Hematopoietic multipotent progenitor cell (in vitro differentiated cells): Measurements from ENCODE around the gene C2orf49. TPM values are rescaled to one million over a fixed set of nuclear protein-coding genes. Genes with fewer than 3 reads are reported as not detected.

Source experiments
- DNase-seq, 3 donors: peaks; one replicate each; pipeline ENCODE4 v3.0.0-alpha.2; 2011 to 2015; ENCODE audit warnings: low read depth in 2 of 3, low spot score in 2 of 3
- total RNA-seq: library from RNA; depleted of rRNA; stranded (reverse); fragments of >200 nt; gene quantifications from one replicate; pipeline ENCODE4 v1.2.3, GENCODE V29; 2012

C2orf49 gene
- total RNA-seq, 1 donor, result 3.8 TPM

DNA sequence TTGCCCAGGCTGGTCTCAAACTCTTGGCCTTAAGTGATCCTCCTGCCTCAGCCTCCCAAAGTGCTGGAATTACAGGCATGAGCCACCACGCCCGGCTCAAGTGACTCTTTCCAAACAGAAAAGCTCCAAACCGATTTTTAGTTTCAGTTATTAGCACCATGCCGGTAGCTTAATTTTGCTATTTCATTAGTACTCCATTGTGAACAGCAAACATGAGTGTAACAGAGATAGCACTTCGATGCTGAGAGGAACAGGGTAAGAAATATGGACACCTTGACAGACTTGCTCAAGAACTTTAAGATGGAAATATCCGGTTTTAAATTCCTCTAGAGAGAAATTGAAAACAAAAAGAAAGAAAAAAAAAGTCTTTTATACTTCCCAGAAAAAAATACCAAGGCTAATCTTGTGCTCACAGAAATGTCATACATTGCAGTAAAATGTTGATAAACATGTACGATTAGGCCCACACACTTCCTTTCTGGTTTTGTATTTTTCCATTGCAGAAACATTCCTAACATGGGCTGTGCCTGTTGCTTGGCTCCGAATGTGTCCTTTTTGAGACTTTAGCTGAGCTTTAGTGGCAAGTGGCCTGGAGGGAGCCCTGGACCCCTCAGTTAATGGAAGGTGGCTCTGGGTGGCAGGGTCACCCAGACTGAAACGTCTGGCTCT, 43.2 kb downstream of the C2orf49 start:
- DNase-seq, result peak in 1 of 3 donors; percentile 47

DNA sequence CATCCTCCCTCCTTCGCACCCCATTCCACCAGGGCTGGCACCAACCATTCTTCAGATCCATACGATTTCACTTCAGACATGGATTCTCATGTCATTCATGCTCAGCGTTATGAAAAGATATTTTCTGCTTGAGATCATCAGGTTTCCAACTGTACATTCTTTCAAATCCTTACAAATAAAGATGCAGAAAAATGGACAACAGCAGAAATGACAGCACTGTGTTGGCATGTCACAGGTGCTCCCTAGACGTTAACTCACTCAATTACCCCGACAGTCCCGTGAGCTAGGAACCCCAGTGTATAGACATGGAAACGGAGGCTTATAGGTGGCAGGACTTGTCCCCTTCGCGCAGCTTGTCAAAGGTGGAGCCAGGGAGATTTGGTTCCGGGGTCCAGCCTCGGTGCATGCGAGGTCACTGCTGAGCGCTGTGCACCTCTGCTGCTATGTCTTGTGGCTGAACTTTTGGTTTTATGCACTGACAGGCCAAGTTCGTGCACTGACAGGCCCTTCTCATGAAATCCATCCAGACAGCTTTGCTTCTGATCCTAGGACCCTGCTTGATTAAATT, 43.8 kb downstream of the C2orf49 start:
- no peak for DNase-seq

DNA sequence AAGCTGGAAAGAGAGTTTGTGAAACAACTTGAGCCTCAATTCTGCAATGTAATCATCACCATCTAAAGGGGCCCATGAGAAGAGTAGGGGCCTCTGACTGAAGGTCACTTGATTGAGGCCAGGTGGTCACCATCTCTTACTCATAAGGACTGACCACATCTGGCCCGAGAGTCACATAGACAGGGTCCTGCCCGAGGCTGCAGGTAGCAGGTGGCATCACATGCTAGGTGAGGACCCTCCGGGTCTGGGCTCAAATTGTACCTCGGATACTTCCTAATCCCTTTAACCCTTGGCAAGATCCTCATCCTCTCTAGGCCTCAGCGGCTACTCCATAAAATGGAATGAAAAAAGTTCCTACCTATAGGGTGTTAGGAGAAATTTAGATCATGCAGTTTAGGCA, 44.8 kb downstream of the C2orf49 start:
- DNase-seq, result no peak

DNA sequence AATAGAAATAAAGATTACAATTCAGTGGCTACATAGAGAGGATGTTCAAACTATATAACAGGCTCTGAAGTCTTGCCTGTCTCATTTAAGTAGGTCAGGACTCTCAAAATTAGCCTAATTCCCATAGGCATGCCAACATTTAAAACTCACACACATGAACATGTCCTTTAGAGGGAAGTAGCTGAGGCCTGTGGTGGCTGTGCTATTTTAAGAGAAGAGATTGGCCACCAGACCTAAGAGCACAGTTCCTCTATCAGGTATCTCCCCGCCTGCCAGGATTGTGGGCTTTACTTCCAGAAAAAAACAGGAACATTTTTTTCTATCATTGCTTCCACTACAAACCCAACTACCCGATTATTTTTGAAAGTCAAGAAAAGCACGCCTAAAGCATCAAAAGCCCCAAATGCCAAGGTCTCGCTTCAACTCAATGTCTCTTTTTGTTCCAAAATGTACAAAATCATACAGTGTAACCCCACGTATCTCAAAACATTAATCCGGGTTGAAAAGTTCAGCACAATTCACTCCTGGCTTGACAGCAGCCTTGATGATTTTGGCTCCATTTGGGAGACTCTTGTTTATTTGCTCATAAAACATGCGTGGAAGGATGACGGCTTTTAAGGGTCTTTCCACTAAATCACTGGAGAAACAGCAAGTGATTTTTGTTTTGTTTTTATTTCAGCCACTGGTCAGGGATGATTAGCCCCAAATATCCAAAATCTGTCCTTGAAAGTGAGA, 46.3 kb downstream of the C2orf49 start:
- DNase-seq, result peak in 1 of 3 donors; percentile 33

DNA sequence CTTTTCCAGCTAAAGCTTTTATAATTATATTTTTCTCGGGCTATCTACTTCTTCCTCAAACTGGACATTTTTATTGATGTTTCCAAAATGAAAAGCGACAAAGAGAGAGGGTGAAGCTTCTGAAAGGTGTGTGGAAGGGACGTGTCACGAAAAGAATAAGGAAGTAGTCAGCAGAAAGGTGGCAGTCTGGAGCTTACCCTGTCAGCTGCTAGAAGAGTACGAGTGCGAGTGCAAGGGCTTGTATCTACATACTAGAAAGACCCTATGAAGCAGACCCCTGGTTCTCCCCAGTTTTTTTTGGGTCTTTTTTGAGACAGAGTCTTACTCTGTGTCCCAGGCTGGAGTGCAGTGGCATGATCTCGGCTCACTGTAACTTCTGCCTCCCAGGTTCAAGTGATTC, 46.9 kb downstream of the C2orf49 start:
- no peak for DNase-seq

DNA sequence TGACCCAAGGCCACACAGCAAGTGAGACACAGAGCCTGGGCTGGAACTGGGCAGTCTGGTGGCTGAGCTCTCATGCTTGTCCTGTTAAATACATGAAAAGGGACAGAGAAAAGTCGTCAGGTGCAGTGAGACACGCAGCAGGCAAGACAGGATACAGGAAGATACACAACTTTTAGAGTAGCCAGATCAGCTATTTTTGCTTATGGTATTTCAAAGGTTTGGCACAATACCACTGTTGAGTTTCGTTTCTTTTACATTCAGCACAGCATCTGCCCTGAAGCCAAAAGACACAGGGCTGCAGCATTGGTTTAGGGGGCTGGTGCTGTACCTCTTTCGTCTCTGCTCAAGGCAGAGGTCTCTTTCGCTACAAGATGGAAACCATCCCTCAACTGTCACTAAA, 47.5 kb downstream of the C2orf49 start:
- DNase-seq, result no peak

DNA sequence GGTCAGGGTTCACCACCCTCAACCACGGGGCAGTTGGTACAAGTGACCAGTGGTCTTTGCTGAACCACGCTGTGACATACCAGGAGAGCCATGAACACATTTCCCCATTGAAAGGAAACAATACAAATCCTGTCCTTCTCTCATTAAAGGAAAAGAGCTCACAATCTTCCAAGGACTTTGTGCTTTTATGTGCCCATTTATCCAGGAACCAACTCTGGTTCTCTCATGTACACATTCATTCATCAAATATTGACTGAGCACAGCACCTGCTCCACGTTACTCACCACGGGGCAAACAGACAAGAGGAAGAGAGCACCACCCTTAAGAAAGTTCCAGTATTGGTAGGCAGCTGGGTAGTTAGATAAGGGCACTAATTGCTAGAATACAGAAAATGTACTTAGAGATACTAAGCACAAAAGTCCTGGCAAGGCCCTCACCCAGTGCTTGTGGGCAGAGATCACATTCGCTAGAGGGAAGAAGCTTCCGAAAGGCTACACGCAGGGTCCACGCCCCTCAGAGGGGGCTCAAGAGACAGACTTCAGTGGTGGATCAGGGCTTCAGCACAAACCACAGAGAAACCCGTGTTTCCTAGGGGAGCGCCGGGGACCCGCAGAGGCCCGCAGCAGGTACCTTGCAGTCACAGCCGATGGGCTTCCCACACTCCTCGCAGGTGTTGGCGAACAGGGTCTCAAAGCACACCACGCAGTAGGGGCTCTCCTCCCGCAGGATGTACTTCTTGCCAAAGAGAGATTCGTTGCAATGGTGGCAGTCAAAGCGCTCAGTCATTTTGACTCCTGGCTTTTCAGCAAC, 48.6 kb downstream of the C2orf49 start:
- peak in 1 of 3 donors; percentile 63 for DNase-seq

DNA sequence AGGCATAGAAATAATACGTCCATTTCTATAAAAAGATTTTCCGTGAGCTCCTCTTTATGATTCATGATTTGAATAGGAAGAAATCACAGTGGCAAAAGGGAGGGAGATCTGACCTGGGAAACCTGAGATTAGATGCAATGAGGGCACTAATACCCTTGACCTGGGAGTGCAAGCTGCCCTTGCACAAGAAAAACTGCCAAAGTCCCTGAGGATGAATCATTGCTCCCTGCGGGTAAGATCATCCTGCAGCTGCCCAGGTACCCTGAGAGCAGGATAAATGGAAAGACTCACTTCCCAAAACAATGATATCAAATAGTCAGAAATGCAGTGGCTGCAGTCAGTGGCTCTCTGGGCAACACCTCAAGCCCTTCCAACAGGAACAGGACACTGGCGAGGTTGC, 49.9 kb downstream of the C2orf49 start:
- DNase-seq, result no peak

DNA sequence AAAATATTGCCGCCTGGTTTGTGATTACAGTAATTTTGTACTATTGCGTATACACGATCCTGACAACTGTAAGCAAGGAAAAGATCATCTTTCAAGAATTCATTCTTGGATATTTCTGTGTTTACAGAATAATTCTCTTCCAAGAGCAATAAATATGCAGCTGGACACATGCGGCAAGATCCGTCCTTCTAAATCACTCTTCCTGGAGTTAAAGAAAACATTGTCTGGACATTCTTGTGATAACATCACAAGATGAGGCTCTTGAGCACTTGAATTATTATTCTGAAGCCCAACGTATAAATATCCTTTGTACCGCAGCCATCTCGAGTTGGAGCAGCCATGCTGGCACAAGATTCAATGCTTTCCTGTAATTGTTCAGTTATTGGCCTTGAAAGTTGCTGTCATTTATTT, 51.6 kb downstream of the C2orf49 start:
- no peak for DNase-seq

DNA sequence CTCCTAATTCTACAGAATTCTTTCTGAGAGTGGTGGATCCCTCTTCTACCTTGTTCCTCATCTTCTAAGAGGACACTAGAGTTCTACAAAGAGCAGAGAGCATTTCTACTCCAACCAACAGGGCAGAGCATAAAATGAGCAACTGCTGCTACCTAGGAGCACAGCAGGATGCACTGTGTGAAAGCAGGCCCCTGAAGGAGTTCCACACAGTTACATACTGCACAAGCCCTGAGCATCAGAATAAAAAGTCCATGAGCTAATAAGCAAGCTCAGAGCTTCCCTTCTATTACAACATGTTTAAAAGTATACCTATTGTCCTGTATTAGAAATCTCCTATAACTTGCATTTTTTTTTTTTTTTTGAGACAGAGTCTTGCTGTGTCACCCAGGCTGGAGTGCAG, 53.1 kb downstream of the C2orf49 start:
- no peak for DNase-seq

DNA sequence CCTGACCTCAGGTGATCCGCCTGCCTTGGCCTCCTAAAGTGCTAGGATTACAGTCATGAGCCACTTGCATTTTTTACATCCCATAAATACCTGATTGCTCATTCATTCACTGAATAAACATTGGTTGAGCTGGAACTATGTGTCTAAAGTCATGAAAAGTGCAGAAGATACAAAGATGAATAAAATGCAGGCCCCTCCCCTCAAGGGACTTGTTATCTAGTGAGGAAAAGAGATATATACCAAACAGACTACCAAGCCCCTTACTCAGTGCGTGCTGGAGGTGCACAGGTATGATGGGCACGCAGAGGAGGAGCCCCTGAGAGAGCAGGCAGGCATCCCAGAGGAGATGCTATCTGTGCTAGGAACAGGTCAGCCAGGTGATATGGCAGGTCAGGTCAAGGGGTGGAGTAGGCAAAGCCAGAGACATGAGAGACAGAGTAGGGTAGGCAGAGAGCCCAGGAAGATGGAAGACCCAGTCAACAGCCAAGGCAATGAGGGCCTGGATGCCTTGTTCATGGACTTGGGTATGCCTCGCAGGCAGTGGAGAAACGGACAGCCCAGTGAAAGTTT, 53.8 kb downstream of the C2orf49 start:
- DNase-seq, result no peak

DNA sequence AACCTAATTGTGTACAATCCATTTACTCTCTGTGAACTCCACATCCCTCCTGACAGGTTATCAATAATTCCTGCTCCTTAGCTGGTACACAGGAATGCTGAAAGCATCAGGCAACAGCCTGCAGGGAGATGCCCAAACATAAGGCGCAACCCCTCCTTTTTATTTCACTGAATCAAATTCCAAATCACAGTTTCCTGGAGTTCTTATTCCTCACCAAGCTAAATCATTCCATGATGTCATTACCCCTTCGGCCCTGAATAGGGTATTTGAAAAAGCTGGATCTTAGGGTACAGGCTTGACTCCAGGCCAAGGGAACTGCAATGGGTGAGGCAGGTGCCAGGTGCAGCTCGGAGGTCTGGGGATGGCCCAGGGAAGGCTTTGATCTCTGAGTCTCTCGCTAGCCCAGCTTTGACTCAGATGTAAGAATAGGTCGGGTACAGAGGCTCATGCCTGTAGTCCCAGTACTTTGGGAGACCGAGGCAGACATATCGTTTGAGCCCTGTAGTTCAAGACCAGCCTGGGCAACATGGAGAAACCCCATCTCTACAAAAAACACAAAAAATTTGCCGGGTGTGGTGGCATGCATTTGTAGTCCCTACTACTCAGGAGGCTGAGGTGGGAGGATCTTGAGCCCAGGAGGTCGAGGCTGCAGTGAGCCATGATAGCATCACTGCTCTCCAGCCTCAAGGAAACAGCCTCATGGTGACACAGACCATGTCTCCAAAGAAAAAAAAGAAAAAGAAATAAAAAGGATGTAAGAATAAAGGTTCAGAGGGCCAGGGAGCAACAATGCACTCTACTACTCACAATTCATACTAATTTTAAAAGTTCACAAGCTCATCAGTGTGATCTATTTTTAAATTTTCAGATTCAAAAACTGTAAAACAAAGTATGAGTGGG, 54.7 kb downstream of the C2orf49 start:
- no peak for DNase-seq

DNA sequence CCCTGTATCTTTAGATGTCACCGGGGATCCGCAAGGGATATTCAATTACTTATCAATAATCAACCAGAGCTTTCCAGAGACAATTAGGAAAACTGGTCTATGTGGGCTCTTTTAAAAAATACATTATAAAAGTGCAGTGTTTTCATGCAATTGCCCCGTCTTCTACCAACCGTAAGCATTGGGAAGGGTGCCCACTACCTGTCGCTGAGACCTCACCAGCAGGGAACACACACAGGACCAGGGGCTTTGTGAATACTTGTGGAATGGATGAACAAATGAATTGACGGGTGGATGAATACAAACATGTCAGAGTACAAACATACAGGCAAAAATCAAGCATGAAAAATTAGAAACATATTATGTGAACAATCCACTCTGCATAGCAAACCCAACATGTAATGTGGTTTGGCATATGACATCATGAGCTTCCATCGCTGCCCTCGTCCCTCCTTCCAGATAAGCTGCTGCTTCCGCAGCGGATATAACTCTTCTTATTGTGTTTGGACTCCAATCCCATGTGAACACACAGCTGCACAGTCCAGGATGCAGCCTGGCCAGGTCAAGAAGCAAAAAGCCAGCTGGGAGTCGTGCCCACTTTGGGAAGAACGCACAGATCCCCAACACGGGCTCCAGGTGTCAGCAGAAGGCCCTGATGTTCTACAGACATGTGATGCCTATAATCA, 56.2 kb downstream of the C2orf49 start:
- DNase-seq, result no peak

DNA sequence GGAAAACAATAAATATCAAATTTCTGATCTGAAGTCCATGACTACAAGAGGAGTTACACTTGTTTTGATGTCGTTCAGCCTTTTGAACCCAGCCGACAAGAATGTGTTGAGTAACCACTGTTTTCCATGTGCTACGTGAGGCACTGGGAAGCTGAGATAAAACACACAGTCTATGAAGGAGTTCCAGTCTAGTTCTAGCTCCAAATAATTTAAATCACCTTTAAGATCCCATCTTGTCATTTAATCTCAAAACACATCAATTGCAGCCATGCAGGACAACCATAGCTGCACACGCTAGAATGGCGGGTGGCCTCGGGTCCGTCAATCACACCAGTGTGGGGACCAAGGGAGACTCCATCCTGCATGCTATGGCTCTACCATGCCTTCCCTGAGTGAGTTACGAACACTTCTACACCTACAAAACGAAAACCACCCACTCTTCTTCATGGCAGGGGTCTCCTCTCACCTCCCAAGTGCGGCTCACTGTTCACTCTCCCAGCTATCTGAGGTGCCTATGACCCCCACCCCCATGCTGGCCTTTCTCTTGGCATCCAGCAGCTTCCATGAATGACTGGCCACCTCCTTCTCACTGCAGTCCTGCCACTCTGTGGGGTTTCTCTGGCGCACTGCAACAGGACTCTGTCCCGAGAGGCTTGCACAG, 57.7 kb downstream of the C2orf49 start:
- no peak for DNase-seq

DNA sequence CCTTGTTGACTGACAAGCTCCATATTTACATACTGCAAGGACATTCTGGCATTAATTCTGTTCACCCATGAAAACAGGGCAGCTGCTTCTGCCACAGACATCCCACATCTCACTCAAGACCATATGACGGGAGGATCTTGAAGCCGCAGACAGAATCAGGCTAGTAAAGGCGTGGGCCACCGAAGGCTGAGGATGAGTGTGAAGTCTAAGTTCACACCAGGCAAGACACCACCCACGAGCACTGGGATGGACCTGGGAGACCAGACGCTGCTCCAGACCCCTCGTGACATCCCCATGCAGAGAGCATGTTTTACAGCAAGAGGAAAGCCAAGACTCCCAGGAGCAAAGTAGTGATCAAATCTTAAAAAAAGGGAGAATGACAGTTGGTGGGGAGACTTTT, 58.4 kb downstream of the C2orf49 start:
- no peak for DNase-seq

DNA sequence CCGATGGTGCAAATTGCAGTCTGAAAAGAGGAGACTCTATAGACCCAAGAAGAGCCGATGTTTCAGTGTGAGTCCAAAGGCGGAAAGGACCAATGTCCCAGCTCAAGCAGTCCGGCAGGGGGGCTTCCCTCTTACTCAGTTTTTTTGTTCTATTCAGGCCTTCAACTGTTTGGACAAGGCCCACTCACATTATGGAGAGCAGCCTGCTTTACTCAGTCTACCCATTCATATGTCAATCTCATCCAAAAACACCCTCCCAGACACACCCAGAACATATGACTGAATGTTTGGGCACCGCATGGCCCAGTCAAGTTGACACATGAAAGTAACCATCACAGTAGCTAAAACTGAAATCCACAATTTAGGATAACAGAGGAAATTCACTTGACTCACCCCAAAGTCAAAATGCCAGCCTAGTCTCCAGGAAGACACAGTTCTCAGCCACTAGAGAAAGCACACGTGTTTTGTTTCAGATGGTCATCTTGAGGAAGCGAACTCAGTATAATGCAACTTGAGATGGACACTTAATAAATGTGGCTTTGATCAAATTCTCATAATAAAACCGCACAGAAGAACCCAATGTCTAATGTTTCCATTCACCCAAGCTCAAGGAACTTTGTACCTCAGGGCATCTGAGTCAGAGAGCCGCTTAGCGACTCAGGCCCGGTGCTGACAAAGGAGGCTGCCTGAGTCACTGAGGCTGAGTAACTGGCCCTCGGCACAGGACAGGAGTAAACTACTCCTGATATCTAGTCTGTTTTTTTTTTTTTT, 59.1 kb downstream of the C2orf49 start:
- no peak for DNase-seq

DNA sequence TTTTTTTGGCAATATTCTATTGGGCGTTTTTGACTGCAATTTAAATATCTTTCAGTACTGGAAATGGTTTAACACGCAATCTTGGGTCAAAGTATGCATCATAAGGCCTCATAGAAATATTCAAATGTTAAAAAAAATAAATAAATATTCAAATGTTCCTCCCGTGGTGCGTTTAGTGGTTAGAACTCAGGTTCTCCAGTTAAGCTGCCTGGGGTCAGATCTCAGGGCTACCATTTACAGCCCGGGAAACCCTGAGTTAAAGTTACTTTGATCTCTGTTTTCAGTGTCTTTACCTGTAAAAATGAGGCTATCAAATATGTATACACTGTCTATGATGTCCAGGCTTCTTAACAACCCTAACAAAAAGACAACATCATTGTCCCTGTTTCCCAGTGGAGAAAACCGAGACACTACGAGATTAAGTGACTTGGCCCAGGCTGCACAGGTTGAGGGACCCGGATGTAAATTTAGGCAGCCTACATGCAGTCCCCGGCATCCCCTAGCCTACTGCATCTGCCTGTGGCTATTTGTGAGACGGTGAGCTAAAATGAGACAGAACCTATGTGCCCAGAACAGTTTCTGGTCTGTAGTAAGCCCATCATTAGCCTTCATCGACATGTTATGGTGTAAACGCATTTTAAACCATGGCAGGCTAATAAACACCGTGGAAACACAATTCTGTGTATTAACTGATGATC, 59.8 kb downstream of the C2orf49 start:
- no peak for DNase-seq

DNA sequence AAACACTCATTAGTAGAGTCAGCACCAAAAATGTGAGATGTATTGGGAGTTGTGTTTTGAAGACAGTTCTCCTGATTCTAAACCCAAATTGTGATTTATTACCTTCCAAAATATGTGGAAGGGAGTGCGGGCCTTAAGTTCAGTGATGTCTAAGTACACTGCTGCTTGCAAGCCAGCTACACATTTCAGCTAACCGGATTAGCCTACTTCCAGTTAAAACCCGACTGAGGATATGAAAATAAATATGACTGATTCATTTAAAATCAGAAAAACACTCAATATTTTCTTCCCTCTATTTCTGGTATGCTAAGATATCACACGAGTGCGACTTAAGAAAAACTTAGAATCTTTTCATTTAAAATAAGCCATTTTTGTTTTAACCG, 60.6 kb downstream of the C2orf49 start:
- no peak for DNase-seq
